ENCODE measurements around the gene SLC41A3. TPM values are rescaled to one million over a fixed set of nuclear protein-coding genes. Genes with fewer than 3 reads are reported as not detected.

SLC41A3 gene
- total and polyA plus RNA-seq, 7 donors: 5.1 to 59.5 (median 28.9) TPM

DNA sequence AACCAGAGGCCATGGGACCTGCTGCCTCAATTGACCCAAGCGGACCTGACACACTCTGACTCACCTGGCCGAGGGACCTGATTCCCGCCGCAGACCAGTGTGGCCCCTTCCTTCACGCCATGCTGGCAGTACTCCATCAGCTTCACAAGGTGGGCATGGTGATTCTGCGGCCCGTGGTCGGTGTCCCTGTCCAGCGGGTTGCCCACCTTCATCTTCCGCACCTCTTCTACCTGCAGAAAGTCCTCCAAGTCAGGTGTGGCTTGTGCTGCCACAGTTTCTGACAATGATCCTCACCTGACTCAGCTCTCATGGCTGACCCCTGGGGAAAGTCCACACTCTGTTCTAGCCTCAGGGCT lies 25.9 kb upstream of the SLC41A3 start:
- no peak overlapping the region for H3K4me3 ChIP-seq
- H3K27ac ChIP-seq: no peak overlapping the region
- DNase-seq: peak; percentile 48
- TF ChIP-seq POLR2A (IDR thresholded peaks at IDR 0.05) (no peak), POLR2AphosphoS5 (IDR thresholded peaks at IDR 0.05) (no peak), EP300 (IDR thresholded peaks at IDR 0.05) (no peak)
- TF ChIP-seq, protein P1, sequence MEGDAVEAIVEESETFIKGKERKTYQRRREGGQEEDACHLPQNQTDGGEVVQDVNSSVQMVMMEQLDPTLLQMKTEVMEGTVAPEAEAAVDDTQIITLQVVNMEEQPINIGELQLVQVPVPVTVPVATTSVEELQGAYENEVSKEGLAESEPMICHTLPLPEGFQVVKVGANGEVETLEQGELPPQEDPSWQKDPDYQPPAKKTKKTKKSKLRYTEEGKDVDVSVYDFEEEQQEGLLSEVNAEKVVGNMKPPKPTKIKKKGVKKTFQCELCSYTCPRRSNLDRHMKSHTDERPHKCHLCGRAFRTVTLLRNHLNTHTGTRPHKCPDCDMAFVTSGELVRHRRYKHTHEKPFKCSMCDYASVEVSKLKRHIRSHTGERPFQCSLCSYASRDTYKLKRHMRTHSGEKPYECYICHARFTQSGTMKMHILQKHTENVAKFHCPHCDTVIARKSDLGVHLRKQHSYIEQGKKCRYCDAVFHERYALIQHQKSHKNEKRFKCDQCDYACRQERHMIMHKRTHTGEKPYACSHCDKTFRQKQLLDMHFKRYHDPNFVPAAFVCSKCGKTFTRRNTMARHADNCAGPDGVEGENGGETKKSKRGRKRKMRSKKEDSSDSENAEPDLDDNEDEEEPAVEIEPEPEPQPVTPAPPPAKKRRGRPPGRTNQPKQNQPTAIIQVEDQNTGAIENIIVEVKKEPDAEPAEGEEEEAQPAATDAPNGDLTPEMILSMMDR (IDR thresholded peaks at IDR 0.05): no peak
- no peaks in the 10 kb centered on the region for H3K27me3 ChIP-seq
- intact Hi-C loops (cut with DNase I): no loop called here
- no peaks in the 10 kb centered on the region for H3K4me1 ChIP-seq
- 94 to 95% methylated on average over 10 of the region's 10 CpGs for WGBS, 2 donors
- peaks cover 0 to 2% (median 0%) of the 10 kb centered on the region in 4 donors for H3K9me3 ChIP-seq
- no peaks in the 10 kb centered on the region for H3K36me3 ChIP-seq

DNA sequence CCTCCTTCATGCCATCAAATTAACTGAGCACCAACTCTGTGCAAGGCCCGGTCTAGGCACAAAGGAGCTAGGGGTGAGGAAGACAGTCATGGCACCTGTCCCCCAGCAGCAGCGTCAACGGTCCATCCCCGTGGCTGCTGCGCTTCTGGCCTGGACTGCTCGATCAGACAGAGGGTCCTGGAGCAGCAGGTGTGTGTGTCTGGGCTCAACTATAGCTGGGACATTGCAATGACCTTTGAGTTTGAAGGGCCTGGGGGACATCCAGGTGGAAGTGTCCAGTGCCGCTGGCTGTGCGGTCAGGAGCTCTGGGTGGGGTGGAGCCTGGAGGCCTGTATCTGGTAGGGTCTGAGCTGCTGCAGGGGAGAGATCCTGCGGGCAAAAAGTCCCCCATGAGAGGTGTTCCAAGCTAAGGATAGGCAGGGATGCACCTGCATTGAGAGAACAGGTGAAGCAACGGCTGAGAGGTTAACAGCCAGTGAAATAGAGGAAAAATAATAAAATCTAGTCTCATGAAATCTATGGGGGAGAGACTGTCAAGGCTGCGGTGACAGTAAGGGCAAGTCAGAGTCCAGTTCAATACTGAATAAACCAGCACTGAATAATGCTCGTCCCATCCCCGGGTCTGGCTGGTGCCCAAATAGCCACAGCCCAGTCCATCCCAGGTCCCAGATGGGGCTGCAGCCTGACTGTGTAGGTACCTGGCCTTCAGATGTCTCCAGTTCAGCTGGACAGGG lies 25.4 kb upstream of the SLC41A3 start:
- Histone ChIP-seq H3K9me3 (peaks cover 0 to 2% (median 0%) of the 10 kb centered on the region in 4 donors), H3K4me3 (no peak overlapping the region), H3K4me1 (no peaks in the 10 kb centered on the region), H3K27ac (no peak overlapping the region), H3K36me3 (no peaks in the 10 kb centered on the region), H3K27me3 (no peaks in the 10 kb centered on the region)
- no peak for TF ChIP-seq POLR2AphosphoS5 (IDR thresholded peaks at IDR 0.05)
- no peak for TF ChIP-seq EP300 (IDR thresholded peaks at IDR 0.05)
- TF ChIP-seq, protein P1 (IDR thresholded peaks at IDR 0.05): no peak
- no peak for TF ChIP-seq POLR2A (IDR thresholded peaks at IDR 0.05)
- 85 to 90% methylated on average over 13 of the region's 13 CpGs for WGBS, 2 donors
- peak; percentile 52 for DNase-seq
- intact Hi-C loops (cut with DNase I): no loop called here

DNA sequence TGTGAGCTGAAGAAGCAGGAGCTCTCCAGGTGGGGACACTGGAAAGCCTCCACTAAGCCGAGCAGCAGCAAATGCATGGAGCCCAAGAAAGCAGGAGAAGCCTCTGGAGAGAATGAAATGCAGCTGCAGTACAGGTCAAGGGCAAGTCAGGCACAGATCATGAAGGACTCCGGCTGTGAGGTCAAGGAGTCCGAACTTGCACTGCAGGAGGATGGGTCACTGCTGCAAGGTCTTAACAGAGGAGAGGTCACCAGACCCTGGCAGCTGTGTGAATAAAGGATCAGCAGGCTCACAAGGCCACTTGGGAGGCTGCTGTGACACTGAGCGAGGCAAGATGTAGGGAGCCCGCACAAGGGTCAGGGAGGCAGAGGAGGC lies 24.7 kb upstream of the SLC41A3 start:
- intact Hi-C loops (cut with DNase I): no loop called here
- 89% methylated on average over 5 of the region's 5 CpGs for WGBS, 2 donors
- H3K4me3 ChIP-seq: no peak overlapping the region
- TF ChIP-seq POLR2A (IDR thresholded peaks at IDR 0.05) (no peak), EP300 (IDR thresholded peaks at IDR 0.05) (no peak), POLR2AphosphoS5 (IDR thresholded peaks at IDR 0.05) (no peak)
- TF ChIP-seq, protein P1 (IDR thresholded peaks at IDR 0.05): no peak
- peaks cover 0 to 2% (median 0%) of the 10 kb centered on the region in 4 donors for H3K9me3 ChIP-seq
- H3K27me3 ChIP-seq: no peaks in the 10 kb centered on the region
- no peaks in the 10 kb centered on the region for H3K36me3 ChIP-seq
- H3K4me1 ChIP-seq: no peaks in the 10 kb centered on the region
- H3K27ac ChIP-seq: no peak overlapping the region
- no peak for DNase-seq

DNA sequence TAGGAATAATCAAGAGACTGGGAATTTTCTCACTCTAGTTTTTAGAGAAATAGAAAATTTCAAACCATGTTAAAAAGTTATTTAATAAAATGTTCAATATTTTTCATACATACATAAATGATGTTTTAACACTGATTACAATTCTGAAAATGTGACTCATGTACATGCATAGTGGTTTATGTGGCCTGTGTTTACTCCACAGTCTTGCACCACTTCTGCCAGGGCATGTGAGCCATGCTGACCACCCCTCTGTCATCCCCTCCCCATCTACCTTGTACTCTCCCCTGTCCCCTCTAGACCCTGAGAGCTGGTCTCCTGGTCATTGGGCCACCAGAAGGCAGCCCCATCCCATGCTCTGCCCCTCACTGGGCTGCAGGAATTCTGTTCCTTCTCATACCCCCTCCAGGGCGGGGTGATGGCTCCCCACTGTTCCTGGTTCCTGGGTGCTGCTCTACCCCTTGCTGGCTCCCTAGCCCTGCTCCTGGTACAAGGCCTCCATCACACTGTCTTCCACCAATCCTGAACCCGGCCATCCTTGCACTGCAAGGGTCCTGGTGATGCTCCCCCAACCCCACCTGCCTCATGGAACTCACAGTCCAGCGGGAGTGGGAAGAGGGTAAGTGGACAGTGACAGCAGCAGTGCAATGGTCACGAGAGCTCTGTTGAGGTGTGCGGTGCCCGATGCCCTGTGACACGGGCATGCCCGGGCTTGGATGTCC lies 24.2 kb upstream of the SLC41A3 start:
- peaks cover 0 to 2% (median 0%) of the 10 kb centered on the region in 4 donors for H3K9me3 ChIP-seq
- 91 to 93% methylated on average over 8 of the region's 8 CpGs for WGBS, 2 donors
- intact Hi-C loops (cut with DNase I): no loop called here
- no peak overlapping the region for H3K4me3 ChIP-seq
- TF ChIP-seq, protein P1 (IDR thresholded peaks at IDR 0.05): no peak
- no peak for TF ChIP-seq POLR2A (IDR thresholded peaks at IDR 0.05)
- TF ChIP-seq POLR2AphosphoS5 (IDR thresholded peaks at IDR 0.05): no peak
- no peak for TF ChIP-seq EP300 (IDR thresholded peaks at IDR 0.05)
- H3K36me3 ChIP-seq: no peaks in the 10 kb centered on the region
- DNase-seq: peak; percentile 46
- H3K27ac ChIP-seq: no peak overlapping the region
- H3K27me3 ChIP-seq: no peaks in the 10 kb centered on the region
- H3K4me1 ChIP-seq: peaks cover 0 to 4% (median 3%) of the 10 kb centered on the region in 4 donors
